Measurements from ENCODE around the gene TPSAB1. TPM values are rescaled to one million over a fixed set of nuclear protein-coding genes. Genes with fewer than 3 reads are reported as not detected.
"Not testable (repeated sequence)": the region's sequence is repeated elsewhere in the genome, so short reads cannot be mapped to it uniquely, and the experiment has no call there.

Gene TPSAB1
- total RNA-seq, 1 experiment from 2014 or later: not detected

DNA sequence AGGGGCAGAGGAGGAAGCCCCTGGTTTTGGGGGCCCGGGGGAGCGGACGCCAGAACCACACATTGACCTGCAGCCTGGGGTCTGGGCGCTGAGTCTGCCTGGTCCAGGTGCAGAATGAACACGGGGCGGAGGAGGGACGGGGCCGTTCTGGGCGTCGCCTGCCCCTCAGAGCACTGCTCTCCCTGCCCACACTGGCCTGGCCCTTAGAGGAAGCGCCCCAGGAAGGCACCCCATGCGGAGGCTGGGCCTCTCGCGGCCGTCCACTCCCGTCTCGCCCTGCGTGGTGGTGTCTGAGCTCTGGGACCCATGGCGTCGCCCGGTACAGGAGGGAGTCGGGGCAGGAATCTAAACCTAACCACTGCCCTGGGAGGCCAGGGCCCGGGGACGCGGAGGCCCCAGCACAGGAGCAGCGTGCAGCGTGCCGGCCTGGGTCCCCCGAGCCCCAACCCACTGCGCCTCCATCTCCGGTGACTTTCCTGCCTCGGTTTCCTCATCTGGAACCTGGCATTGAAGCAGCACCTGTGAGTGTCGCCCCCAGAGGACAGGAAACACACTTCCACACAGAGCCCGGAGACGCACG, 19.7 kb downstream of the TPSAB1 start:
- Histone ChIP-seq H3K27me3 (peaks cover 42% of the 10 kb centered on the region), H3K27ac (no peak overlapping the region), H3K4me1 (peaks cover 5% of the 10 kb centered on the region; the same call in 1 of the 2 replicates), H3K9me3 (replicated peaks) (no peaks in the 10 kb centered on the region), H3K4me3 (no peak overlapping the region), H3K36me3 (no peaks in the 10 kb centered on the region)
- no peak for DNase-seq

DNA sequence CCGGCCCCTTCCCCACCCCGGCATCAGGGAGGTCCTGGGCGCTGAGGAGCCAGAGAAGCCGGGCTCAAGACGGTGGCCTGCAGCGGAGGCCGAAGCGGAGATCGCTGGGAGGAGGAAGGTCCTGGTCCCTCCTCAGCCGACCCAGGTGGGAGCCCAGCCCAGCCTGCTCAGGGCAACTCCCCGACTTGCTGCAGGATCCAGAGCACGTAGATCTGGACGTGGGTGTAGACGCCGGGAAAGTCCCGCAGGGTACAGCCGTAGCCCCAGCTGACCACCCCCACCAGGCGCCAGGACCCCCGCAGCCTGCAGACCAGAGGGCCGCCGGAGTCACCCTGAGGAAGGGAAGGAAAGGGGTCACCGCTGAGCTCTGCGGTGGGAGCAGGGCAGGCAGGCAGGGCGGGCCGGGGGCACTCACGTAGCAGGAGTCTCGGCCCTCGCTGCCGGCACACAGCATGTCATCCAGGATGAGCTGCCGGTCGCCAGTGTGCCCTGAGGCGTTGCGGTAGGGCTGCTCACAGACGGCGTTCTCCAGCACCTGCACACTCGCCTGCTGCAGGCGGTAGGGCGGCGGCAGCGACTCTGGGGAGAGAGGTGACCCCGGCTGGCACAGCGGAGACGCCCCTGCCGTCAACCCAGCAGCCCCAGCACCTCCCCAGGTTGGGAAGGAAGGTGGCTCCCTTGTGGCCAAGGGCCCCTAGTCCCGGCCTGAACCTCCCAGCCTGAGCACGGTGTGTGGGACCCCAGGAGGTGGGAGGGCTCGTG, 20.8 kb downstream of the TPSAB1 start:
- Histone ChIP-seq H3K36me3 (no peaks in the 10 kb centered on the region), H3K27ac (no peak overlapping the region), H3K9me3 (replicated peaks) (no peaks in the 10 kb centered on the region), H3K4me3 (no peak overlapping the region), H3K4me1 (peaks cover 5% of the 10 kb centered on the region; the same call in 1 of the 2 replicates), H3K27me3 (peaks cover 42% of the 10 kb centered on the region)
- DNase-seq: peak in 1 of 2 experiments; percentile 29

DNA sequence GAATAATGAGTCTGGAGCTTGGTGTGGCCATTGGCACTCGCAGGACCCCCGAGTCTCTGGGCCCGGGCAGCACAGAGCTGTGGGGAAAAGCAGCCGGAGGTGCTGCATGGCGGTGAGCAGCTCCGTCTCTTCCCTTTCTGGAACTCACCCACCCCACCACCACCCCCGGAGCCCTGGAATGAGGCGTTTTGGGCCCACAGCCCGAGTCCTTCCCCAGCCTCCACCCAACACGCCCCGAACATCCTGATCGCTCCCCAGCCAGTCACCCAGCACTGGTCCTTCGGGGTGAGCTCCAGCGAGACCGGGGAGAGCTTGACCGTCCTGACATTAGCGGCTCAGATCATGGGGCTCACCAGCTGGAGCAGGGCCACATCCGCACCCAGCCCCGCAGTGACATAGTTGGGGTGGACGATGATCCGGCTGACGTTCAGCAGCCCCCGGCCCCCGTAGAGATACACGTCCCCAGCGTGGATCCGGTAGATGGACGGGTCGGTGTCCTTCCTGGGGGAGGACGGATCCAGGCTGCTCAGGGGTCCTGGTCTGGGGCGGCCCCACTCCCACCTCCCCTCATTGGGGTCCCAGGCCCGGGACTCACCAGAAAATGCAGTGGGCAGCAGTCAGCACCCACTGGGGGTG, 21.8 kb downstream of the TPSAB1 start:
- H3K4me1 ChIP-seq: peaks cover 5% of the 10 kb centered on the region; the same call in 1 of the 2 replicates
- H3K9me3 ChIP-seq (replicated peaks): no peaks in the 10 kb centered on the region
- no peaks in the 10 kb centered on the region for H3K36me3 ChIP-seq
- H3K27ac ChIP-seq: no peak overlapping the region
- H3K4me3 ChIP-seq: no peak overlapping the region
- no peak for DNase-seq
- peaks cover 42% of the 10 kb centered on the region for H3K27me3 ChIP-seq

DNA sequence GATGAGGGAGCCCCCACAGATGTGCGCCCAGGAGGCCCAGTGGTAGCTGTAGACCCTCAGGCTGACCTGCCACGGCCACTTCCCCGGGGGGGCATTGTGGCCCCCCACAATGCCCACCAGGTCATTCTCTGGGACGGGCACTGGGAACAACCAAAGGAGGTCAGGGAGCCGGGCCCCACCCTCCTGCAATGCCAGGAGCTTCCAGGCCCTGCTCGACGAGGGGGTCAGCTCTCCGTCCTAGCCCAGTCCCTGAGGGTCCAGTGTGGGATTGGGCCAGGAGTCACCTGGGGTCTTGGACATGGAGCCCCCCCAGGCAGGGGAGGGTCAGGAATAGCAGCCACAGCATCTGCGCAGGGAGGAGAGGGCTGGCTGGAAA, 22.3 kb downstream of the TPSAB1 start:
- Histone ChIP-seq H3K9me3 (replicated peaks) (no peaks in the 10 kb centered on the region), H3K4me3 (no peak overlapping the region), H3K36me3 (no peaks in the 10 kb centered on the region), H3K4me1 (peaks cover 5% of the 10 kb centered on the region; the same call in 1 of the 2 replicates), H3K27ac (no peak overlapping the region), H3K27me3 (peaks cover 42% of the 10 kb centered on the region)
- DNase-seq: no peak

DNA sequence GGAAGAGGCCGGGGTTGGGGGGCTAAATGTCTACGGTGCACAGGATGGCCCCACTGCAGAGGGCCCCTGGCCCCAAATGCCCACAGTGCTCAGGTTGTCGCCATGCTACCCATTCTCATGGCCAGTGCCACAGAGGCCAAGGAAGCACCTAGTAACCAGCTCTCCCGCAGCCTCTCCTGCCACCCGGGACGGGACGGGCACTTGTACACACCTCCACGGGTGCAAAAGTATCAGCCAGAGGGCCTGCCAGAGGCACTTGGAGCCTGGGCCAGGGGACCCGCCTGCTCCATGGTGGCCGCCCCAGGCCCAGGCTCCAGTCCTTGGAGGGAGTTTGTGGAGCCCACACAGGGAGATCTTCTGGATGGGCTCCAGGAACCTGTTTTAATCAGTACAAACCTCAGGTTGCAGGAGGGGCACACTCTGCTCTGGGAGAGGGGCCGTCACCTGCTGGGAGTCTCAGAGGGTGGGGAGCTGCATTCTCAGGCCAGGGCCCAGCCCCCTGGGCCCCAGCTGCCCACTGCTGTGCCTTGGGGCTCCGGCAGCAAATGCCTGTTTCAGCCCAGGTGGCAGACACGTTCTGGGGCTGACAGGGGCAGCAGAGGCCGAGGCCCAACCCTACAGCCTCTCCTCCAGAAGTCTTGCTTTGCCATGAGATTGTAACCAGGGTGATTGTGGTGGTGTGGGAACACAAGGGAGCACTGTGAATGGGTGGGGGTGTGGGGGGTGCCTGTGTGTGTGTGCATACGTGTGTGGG, 23.3 kb downstream of the TPSAB1 start:
- no peak overlapping the region for H3K27ac ChIP-seq
- no peaks in the 10 kb centered on the region for H3K36me3 ChIP-seq
- no peaks in the 10 kb centered on the region for H3K9me3 ChIP-seq (replicated peaks)
- H3K27me3 ChIP-seq: peaks cover 42% of the 10 kb centered on the region
- H3K4me3 ChIP-seq: no peak overlapping the region
- DNase-seq: peak; percentile 54 to 62
- peaks cover 5% of the 10 kb centered on the region; the same call in 1 of the 2 replicates for H3K4me1 ChIP-seq

DNA sequence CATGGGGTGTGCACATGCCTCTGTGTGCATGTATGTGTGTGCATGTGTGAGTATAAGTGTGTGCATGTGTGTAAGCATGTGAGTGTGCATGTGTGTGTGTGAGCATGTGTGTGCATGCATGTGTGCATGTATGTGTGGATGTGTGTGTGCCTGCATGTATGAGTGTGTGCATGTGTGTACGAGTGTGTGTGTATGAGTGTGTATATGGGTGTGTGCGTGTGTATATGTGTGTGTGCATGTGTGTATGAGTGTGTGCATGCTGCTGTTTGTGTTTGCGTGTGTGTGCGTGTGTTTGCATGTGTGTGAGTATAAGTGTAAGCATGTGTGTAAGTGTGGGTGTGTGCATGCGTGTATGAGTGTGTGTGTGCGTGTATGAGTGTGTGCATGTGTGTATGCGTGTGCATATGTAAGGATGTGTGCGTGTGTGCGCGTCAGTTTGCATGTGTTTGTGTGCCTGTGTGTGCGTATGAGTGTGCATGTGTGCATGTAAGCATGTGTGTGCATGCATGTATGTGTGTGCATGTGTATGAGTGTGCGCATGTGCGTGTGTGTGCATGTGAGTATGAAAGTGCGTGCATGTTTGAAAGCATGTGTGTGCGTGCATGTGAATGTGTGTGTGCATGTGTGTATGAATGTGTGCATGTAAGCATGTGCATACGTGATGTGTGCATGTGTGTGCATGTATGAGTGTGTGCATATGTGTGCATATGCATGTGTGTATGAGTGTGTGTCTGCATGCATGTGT, 24.0 kb downstream of the TPSAB1 start:
- Histone ChIP-seq H3K27ac (no peak overlapping the region), H3K4me3 (no peak overlapping the region), H3K9me3 (replicated peaks) (no peaks in the 10 kb centered on the region), H3K4me1 (peaks cover 5% of the 10 kb centered on the region; the same call in 1 of the 2 replicates), H3K36me3 (no peaks in the 10 kb centered on the region), H3K27me3 (peaks cover 34% of the 10 kb centered on the region)
- no peak for DNase-seq

DNA sequence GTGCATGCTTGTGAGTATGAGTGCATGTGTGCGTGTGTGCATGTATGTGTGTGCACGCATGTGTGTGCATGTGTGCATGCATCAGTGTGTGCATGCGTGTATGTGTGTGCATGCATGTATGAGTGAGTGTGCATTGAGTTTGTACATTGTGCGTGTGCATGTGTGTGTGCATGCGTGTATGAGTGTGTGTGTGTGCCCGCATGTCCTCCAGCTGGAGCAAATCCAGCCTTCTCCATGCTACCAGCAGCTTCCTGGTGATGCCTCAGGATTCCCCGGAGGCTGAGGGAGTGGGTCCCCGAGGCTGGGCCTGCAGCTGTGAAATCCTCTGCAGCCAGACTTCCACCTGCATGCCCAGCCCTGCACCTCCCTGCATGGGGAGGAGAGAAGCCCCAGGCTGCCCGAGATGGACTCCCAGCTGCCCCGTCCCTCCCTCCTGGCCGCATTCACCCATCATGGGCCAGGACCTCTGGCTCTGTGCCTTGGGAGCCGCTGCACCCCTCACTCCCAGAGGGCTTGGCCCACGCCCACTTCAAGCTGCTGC, 24.7 kb downstream of the TPSAB1 start:
- Histone ChIP-seq H3K36me3 (no peaks in the 10 kb centered on the region), H3K27me3 (peaks cover 32% of the 10 kb centered on the region), H3K4me3 (no peak overlapping the region), H3K27ac (no peak overlapping the region), H3K9me3 (replicated peaks) (no peaks in the 10 kb centered on the region), H3K4me1 (peaks cover 5% of the 10 kb centered on the region; the same call in 1 of the 2 replicates)
- no peak for DNase-seq

DNA sequence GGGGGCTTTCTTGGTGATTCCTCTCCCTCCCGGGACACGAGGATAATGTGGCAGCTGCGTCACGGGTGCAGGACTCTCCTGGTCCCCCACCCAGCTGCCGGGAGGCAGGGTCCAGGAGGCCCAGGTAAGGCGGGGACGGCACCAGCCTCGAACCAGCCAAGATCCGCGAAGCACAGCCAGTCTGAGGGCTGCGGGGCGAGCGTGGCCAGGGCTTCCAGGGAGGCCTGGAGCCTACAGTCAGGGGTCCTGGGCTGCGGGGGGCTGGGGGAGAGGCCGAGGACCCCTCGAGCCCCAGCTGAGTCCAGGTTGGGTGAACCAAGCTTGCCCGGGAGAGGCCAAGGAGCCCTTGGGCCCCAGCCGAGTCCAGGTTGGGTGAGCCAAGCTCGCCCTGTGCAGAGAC, 25.3 kb downstream of the TPSAB1 start:
- Histone ChIP-seq H3K4me3 (no peak overlapping the region), H3K36me3 (no peaks in the 10 kb centered on the region), H3K9me3 (replicated peaks) (no peaks in the 10 kb centered on the region), H3K4me1 (peaks cover 5% of the 10 kb centered on the region; the same call in 1 of the 2 replicates), H3K27me3 (peaks cover 33% of the 10 kb centered on the region), H3K27ac (no peak overlapping the region)
- DNase-seq: no peak

DNA sequence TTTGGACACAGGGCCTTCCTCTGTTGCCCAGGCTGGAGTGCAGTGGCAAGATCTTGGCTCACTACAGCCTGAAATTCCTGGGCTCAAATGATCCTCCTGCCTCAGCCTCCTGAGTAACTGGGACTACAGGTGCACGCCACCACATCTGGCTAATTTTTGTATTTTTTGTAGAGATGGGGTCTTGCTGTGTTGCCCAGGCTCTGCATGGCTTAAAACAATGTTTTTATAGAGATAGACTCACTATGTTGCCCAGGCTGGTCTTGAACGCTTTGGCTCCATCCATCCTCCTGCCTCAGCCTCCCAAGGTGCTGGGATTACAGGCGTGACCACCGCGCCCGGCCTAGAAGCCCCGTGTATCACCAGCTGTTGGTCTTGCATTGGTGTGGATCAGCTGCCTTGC, 28.9 kb downstream of the TPSAB1 start:
- H3K27ac ChIP-seq; H3K9me3 ChIP-seq (replicated peaks); H3K36me3 ChIP-seq; H3K4me3 ChIP-seq; DNase-seq; H3K4me1 ChIP-seq: not testable (repeated sequence)
- peaks cover 12% of the 10 kb centered on the region; the same call in 1 of the 2 replicates for H3K27me3 ChIP-seq

DNA sequence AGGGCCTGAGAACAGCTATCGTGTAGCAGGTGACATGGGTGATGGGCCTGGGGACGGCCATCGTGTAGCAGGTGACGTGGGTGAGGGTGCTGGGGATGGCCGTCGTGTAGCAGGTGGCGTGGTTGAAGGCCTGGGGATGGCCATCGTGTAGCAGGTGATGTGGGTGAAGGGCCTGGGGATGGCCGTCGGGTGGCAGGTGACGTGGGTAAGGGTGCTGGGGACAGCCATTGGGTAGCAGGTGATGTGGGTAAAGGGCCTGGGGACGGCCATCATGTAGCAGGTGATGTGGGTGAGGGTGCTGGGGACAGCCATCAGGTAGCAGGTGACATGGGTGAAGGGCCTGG, 30.8 kb downstream of the TPSAB1 start:
- peaks cover 22% of the 10 kb centered on the region for H3K27me3 ChIP-seq
- H3K4me3 ChIP-seq: no peak overlapping the region
- no peak overlapping the region for H3K27ac ChIP-seq

DNA sequence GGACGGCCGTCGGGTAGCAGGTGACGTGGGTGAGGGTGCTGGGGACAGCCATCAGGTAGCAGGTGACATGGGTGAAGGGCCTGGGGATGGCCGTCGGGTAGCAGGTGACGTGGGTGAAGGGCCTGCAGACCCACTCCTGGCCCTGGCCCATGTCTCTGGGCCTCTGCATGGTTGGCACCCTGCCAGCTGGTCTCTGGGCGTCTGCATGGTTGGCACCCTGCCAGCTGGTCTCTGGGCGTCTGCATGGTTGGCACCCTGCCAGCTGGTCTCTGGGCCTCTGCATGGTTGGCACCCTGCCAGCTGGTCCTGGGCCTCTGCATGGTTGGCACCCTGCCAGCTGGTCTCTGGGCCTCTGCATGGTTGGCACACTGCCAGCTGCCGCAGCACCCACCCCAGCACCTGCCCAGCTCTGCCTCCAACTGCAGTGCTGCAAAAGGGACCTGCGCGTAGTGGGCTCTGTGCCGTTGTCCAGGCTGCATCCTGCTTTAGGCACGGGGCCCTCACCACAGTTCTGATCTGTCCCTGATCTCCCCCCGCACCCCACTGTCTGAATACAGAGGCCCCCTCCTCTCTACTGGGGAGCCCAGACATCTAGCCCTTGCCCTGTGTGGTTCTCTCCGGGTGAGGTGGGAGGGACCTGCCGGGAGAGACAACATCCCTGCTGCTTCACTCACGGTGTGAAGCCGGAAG, 31.4 kb downstream of the TPSAB1 start:
- H3K9me3 ChIP-seq (replicated peaks); H3K27ac ChIP-seq; H3K36me3 ChIP-seq; H3K4me3 ChIP-seq: not testable (repeated sequence)
- peaks cover 24% of the 10 kb centered on the region for H3K27me3 ChIP-seq
- peak; percentile 86 to 91 for DNase-seq
- peaks cover 15% of the 10 kb centered on the region for H3K4me1 ChIP-seq

More for the DNA sequence above, 30.8 kb downstream of the TPSAB1 start:
- Histone ChIP-seq H3K9me3 (replicated peaks) (no peaks in the 10 kb centered on the region), H3K36me3 (no peaks in the 10 kb centered on the region), H3K4me1 (peaks cover 14% of the 10 kb centered on the region)
- DNase-seq: no peak

DNA sequence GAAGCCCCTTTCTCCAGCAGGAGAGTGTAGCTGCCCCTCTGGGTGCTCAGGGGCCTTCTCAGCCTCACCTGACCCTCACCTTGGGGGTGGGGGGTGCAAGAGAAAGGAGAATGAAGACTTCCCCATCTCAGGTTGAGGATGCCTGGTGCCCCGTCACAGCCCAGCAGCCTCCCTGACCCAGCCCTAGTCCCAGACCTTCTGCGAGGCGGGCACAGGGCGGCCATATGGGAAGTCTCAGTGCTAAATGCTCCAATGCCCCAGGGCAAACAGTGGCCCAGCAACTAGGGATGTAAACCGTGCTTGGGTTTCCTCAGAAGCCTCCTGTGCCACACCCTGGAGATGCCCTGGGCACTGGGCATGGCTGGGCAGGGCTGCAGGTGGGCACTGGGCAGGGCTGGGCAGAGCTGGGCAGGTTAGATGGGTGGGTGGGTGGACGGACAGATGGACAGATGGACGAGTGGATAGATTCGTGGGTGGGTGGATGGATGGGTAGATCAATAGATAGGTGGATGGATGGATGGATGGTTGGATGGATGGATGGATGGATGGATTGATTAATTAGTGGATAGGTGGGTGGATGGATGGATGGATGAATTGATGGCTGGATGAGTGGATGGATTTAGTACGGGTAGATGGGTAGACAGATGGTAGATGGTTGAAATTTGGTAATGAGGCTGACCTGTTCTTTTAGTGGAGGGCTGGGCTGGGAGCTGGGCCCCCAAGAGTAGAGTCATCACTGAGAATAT, 32.1 kb downstream of the TPSAB1 start:
- H3K27me3 ChIP-seq: peaks cover 32% of the 10 kb centered on the region
- no peaks in the 10 kb centered on the region for H3K9me3 ChIP-seq (replicated peaks)
- H3K36me3 ChIP-seq: no peaks in the 10 kb centered on the region
- no peak for DNase-seq
- no peak overlapping the region for H3K4me3 ChIP-seq
- peaks cover 15% of the 10 kb centered on the region for H3K4me1 ChIP-seq
- H3K27ac ChIP-seq: no peak overlapping the region

DNA sequence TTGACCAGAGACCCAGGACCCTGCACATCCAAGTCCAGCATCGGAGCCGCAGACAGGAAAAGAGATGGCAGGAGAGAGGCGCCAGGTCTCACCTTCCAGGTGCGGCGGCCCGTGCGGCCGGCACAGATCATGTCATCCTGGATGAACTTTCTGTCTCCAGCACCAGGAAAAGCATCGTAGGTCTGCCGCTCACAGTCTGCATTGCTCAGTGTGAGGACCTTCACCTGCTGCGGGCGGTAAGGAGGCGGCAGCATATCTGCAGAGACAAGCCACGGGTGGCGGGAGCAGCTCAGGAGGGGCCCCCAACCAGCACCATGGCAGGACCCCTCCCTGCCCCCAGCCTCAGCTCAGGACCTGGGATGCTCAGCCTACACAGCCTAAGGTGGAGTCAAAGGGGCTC, 33.3 kb downstream of the TPSAB1 start:
- peaks cover 24% of the 10 kb centered on the region for H3K4me1 ChIP-seq
- H3K9me3 ChIP-seq (replicated peaks): no peaks in the 10 kb centered on the region
- DNase-seq: peak in 1 of 2 experiments; percentile 2
- no peak overlapping the region for H3K27ac ChIP-seq
- peaks cover 41% of the 10 kb centered on the region for H3K27me3 ChIP-seq
- H3K4me3 ChIP-seq: no peak overlapping the region
- H3K36me3 ChIP-seq: no peaks in the 10 kb centered on the region
